HG03045 (cell line): Measurements from ENCODE around the gene MT1G.
"Not testable (repeated sequence)": the region's sequence is repeated elsewhere in the genome, so short reads cannot be mapped to it uniquely, and the experiment has no call there.

Experiments
- ATAC-seq: cut with Tn5 transposase; IDR thresholded peaks from one replicate; pipeline ENCODE4 v1.9.1; 2021; ENCODE audit warnings: mild to moderate bottlenecking, moderate library complexity; ENCODE audit not compliant: unreplicated experiment

The MT1G gene

GRCh38 chr16:56667581-56668571 lies at the start of gene MT1G:
TSS of gene MT1G (minus strand) at chr16:56668065. CDS start at chr16:56667993, 72 bp downstream.
- ATAC-seq: no peak

- not testable (repeated sequence) for ATAC-seq
These were observed 49.7 kb upstream of the MT1G start for GRCh38 chr16:56717532-56717931.

DNA sequence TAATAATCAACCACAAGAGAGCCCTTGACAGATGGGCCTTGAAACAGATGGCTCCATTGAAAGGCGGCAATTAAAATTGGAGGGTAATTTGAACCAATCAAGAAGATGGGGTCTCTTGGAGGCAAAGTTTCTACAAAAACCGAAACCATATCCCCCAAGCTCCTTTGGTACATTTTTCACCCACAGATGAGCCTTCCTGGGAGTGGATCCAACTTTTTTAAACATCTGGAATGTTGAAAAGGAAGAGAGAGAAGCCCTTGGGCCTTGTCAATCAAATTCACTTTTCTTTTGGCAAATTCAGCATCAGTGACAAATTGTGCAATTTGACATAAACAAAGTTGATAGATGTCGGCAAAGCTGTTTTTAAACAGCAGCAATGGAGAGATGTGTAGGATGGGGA lies 48.9 kb upstream of the MT1G start:
- ATAC-seq: no peak

DNA sequence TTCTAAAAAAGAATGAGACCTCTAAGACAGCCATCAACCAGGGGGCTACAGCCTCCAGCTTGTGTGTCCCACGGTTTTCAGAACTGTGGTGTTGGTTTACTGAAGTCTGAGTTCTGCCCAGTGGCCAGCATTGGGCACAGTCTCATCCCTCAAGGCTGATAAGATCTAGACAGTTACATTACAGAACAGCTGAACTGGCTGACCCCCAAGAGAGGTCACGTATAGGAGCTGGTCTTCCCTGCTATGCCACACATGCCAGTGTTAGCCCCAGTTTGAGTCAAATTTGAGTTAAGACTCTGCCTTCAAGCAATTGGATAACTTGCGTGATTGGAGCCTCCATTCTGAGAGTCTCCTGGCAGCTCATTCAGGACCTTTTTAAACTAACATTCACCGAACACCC lies 47.3 kb upstream of the MT1G start:
- no peak for ATAC-seq

DNA sequence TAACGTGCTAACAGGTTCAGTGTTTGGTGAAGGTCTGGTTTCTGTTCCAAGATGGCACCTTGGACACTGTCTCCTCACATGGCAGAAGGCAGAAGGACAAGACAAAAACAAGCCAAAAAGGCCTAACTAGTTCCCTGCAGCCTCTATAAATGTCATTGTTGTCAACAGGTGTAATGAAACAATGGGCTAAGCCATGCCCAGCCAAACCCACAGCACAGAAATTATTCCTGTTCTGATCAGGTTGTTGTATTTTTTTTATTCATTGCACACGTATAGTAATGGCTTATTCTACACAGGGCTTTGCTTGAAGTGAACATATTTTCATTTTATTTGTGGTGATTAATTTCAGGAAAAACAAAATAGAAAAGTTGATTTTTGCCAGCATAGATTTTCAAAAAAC lies 45.9 kb upstream of the MT1G start:
- no peak for ATAC-seq

DNA sequence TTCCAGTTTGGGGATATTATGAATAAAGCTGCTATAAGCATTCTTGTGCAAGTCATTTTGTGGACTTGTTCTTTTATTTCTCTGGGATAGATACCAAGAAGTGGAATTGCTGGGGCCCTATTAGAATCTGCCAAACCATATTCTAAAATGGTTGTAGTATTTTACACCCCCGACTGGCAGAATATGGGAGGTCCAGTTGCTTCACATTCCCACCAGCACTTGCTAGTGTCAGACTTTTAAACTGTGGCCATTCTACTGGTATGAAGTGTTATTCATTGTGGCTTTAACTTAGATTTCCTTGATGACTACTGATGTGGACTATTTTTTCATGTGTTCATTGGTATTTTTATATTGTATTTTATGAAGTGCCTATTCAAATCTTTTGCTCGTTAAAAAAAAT lies 44.0 kb upstream of the MT1G start:
- no peak for ATAC-seq

- no peak for ATAC-seq
These were observed 42.4 kb upstream of the MT1G start for GRCh38 chr16:56710181-56710737.

- ATAC-seq: no peak
These were observed 41.7 kb upstream of the MT1G start for GRCh38 chr16:56709443-56710040.

GRCh38 chr16:56708525-56709442 lies 40.9 kb upstream of the MT1G start:
- no peak for ATAC-seq

DNA sequence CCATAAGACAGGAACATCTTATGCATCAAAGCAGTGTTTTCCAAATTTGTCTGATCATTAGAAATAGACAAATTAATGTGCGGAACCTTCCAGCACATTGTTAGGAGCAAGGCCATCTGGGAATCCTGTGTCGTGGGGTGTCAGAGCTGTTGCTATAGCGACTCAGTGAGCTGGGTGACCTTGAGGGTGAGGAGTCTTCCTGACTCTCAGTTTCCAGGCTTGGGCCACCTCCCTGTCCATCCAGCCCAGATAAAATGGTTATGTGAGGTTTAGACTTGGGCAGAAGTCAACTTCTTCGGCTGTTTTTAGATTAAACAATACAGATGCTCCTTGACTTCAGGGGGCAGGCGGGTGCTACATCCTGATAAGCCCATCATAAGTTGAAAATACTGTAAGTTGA lies 35.0 kb upstream of the MT1G start:
- no peak for ATAC-seq

- no peak for ATAC-seq
These were observed 33.7 kb upstream of the MT1G start for GRCh38 chr16:56701534-56701933.

DNA sequence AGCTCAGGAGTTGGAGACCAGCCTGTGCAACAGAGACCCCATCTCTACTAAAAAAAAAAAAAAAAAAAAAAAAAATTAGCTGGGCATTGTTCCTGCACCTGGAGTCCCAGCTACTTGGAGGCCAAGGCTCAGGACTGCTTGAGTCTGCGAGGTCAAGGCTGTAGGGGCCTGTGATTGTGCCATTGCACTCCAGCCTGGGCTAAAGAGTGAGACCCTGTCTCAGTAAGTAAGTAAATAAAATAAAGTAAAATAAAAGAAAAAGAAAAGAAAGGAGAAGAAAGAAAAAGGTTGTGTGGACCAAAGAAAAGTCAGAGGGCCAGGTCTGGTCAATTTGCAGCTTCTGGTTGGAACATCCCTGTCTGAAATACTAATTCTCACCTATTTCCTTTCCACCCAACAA lies 32.8 kb upstream of the MT1G start:
- no peak for ATAC-seq

GRCh38 chr16:56700195-56700594 lies 32.3 kb upstream of the MT1G start:
- no peak for ATAC-seq

DNA sequence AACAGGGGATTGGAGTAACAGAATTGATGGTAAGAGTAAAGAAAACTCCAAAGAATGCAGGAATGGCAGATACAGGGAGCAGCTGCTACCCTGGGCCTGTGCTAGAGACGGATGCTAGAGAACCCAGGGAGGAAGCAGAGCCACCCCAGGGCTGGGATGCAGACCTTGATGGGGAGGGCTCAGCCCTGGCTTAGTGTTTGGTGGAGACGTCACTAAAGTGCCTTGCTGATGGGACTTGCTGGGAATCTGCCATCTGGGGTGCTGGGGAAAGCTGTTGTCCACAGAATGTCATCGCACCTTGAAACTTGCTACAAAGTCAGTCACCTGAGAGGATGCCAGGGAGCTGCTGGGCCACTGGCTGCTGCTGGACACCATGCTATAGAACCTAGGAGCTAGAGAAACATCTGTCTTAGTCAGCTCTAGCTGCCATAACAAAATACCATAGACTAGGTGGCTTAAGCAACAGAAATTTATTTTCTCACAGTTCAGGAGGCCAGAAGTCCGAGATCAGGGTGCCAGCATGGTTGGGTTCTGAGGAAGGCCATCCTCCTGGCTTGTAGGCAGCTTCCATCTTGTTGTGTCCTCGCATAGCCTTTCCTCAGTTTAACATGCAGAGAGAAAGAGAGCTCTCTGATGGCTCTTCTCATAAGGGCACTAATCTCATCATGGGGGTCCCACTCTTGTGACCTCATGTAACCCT lies 29.7 kb upstream of the MT1G start:
- no peak for ATAC-seq

GRCh38 chr16:56695246-56695645 lies 27.4 kb upstream of the MT1G start:
- ATAC-seq: no peak

GRCh38 chr16:56691885-56692284 lies 24.0 kb upstream of the MT1G start:
- no peak for ATAC-seq

GRCh38 chr16:56690420-56691122 lies 22.7 kb upstream of the MT1G start:
- ATAC-seq: no peak

DNA sequence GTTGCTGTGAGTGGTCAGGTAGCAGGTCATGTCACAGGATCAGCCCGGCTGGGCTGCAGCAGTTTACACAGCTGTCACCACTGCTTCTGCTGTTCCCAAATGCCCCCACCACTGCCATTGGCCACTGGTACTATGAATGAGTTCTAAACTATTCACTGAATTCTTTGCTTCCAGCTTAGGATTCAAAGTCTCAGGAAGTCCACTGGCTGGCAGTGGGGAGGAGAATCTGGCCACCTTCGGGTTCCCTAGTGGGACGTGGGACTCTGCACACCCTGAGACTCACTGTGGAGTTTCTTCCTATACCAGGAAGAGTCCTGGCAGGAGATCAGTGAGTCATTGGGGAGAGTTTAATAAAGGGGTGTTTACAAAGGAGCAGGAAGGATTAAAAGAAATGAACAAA lies 21.3 kb upstream of the MT1G start:
- ATAC-seq: no peak

GRCh38 chr16:56688762-56689161 lies 20.9 kb upstream of the MT1G start:
- no peak for ATAC-seq

- no peak for ATAC-seq
These were observed 18.9 kb upstream of the MT1G start for GRCh38 chr16:56686758-56687157.
